Muscle of leg (tissue), 16 donors: ENCODE results near the gene MRPL2. TPM values are rescaled to one million over a fixed set of nuclear protein-coding genes. Genes with fewer than 3 reads are reported as not detected.

Experiments
- DNase-seq: peaks from one replicate; pipeline ENCODE4 v3.0.0; 2013
- H3K27ac ChIP-seq: one replicate; pipeline ENCODE4 v1.5.1; 2013; ENCODE audit warnings: mild to moderate bottlenecking, low read length, control low read depth
- H3K27me3 ChIP-seq: one replicate; pipeline ENCODE4 v1.6.1; 2013; ENCODE audit warnings: low read length; ENCODE audit not compliant: control insufficient read depth, insufficient read depth
- H3K36me3 ChIP-seq: one replicate; pipeline ENCODE4 v1.6.1; 2013; ENCODE audit warnings: low read length; ENCODE audit not compliant: control insufficient read depth, insufficient read depth
- H3K4me1 ChIP-seq: one replicate; pipeline ENCODE4 v1.6.1; 2013; ENCODE audit warnings: low read length; ENCODE audit not compliant: control insufficient read depth, insufficient read depth
- H3K4me3 ChIP-seq: one replicate; pipeline ENCODE4 v1.5.1; 2013; ENCODE audit warnings: low read length, control low read depth
- H3K9me3 ChIP-seq: replicated peaks from 2 replicates; pipeline ENCODE4 v1.6.1; 2013; ENCODE audit warnings: low read depth, low read length; ENCODE audit not compliant: control insufficient read depth
- WGBS: methylation state at CpG from one replicate; pipeline ENCODE4 v1.1.5; 2013; ENCODE audit warnings: missing lambda C conversion rate; ENCODE audit not compliant: insufficient coverage; 5-methylcytosine and 5-hydroxymethylcytosine counted together
- long read RNA-seq, 11 donors: transcript quantifications; one replicate each; lab custom pipeline, GENCODE V29; 2026
- polyA plus RNA-seq, 8 donors: library from polyadenylated mRNA; unstranded; fragments of 120-200 nt; gene quantifications; one replicate each; pipeline versions ENCODE4 v1.2.1 to v1.2.3, GENCODE V29; 2013; ENCODE audit warnings: inconsistent platforms in 1 of 8, low replicate concordance in 1 of 8; ENCODE audit not compliant: insufficient read length in 8 of 8, insufficient read depth in 1 of 8
- total RNA-seq: library from RNA; stranded (reverse); fragments of 120-200 nt; gene quantifications from one replicate; pipeline ENCODE4 v1.2.4, GENCODE V29; 2013

Gene MRPL2
- total RNA-seq (27.6 TPM), polyA plus RNA-seq (10 to 100 TPM; 39.5 to 55.1 (median 47.5) TPM)
- long read RNA-seq, donor 1, partial matches to known transcripts = 5 of 13 reads
- long read RNA-seq, donor 1, other reads (novel, unspliced or antisense) = 0 of 13 reads
- long read RNA-seq, donor 2, partial matches to known transcripts = 0 of 3 reads
- long read RNA-seq, donor 2, other reads (novel, unspliced or antisense) = 0 of 3 reads
- long read RNA-seq, donor 3, transcript MRPL2-202 (7 exons, 1,588 nt) = major isoform, 11 of 30 reads
- long read RNA-seq, donor 3, transcript MRPL2-203 (2 exons, 689 nt) = minor isoform, 5 of 30 reads
- long read RNA-seq, donor 3, partial matches to known transcripts = 10 of 30 reads
- long read RNA-seq, donor 3, other reads (novel, unspliced or antisense) = 0 of 30 reads
- long read RNA-seq, donor 4, partial matches to known transcripts = 0 of 9 reads
- long read RNA-seq, donor 4, other reads (novel, unspliced or antisense) = 0 of 9 reads
- long read RNA-seq, donor 5, transcript MRPL2-206 (2 exons, 428 nt) = minor isoform, 5 of 56 reads
- long read RNA-seq, donor 5, transcript MRPL2-202 (7 exons, 1,588 nt) = major isoform, 17 of 56 reads
- long read RNA-seq, donor 5, partial matches to known transcripts = 25 of 56 reads
- long read RNA-seq, donor 5, other reads (novel, unspliced or antisense) = 0 of 56 reads
- long read RNA-seq, donor 6, transcript MRPL2-203 (2 exons, 689 nt) = minor isoform, 10 of 33 reads
- long read RNA-seq, donor 6, transcript MRPL2-202 (7 exons, 1,588 nt) = major isoform, 13 of 33 reads
- long read RNA-seq, donor 6, partial matches to known transcripts = 5 of 33 reads
- long read RNA-seq, donor 6, other reads (novel, unspliced or antisense) = 0 of 33 reads
- long read RNA-seq, donor 7, transcript MRPL2-208 (3 exons, 570 nt) = major isoform, 5 of 22 reads
- long read RNA-seq, donor 7, partial matches to known transcripts = 6 of 22 reads
- long read RNA-seq, donor 7, other reads (novel, unspliced or antisense) = 0 of 22 reads
- long read RNA-seq, donor 8, transcript MRPL2-202 (7 exons, 1,588 nt) = major isoform, 8 of 21 reads
- long read RNA-seq, donor 8, partial matches to known transcripts = 0 of 21 reads
- long read RNA-seq, donor 8, other reads (novel, unspliced or antisense) = 0 of 21 reads
- long read RNA-seq, donor 9, transcript MRPL2-208 (3 exons, 570 nt) = minor isoform, 5 of 20 reads
- long read RNA-seq, donor 9, transcript MRPL2-202 (7 exons, 1,588 nt) = major isoform, 7 of 20 reads
- long read RNA-seq, donor 9, transcript MRPL2-206 (2 exons, 428 nt) = major isoform, 7 of 20 reads
- long read RNA-seq, donor 9, partial matches to known transcripts = 0 of 20 reads
- long read RNA-seq, donor 9, other reads (novel, unspliced or antisense) = 0 of 20 reads
- long read RNA-seq, donor 10, transcript MRPL2-203 (2 exons, 689 nt) = minor isoform, 6 of 25 reads
- long read RNA-seq, donor 10, transcript MRPL2-202 (7 exons, 1,588 nt) = major isoform, 12 of 25 reads
- long read RNA-seq, donor 10, partial matches to known transcripts = 0 of 25 reads
- long read RNA-seq, donor 10, other reads (novel, unspliced or antisense) = 0 of 25 reads
- long read RNA-seq, donor 11, transcript MRPL2-203 (2 exons, 689 nt) = minor isoform, 5 of 25 reads
- long read RNA-seq, donor 11, transcript MRPL2-202 (7 exons, 1,588 nt) = major isoform, 9 of 25 reads
- long read RNA-seq, donor 11, partial matches to known transcripts = 5 of 25 reads
- long read RNA-seq, donor 11, other reads (novel, unspliced or antisense) = 0 of 25 reads

DNA sequence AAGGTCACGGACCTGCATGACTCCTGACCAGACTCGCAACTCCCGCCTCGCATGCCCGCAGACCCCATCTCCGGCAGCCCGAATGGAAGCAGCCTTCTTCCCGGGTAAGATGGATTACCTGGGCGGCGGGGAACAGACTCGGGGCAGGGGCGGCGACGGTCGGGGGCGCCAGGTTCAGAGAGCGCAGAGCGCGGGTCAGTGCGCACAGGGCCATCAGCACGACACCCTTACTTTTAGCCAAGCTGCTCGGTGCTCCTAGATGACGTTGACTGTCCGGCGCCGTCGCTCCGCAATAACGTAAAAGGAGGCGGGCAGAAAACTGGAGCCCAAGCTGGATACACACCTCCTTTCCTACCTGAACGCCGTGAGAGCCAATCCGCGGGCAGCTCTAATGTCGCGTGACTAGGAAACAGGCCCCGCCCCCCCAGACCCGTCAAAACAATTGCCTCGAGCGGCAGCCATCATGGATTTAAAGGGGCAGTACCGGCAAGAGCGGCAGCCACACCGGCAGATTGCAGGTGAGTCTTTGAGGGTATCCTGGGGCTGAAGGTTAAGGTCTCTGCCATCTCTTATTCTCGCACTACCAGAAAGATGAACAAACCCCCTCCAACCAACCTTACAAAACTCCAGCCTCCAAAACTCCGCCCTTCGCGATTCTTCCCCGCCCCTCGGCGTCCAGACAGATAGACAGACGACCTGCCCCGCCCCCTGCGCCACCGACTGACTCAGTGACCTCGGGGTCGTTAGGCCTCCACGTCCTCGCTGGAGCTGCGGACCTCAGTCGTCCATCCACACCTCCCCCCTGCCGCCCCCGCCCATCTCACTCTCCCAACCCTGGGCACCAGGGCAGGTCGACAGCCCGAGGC lies at the start of gene MRPL2, which contains the start of gene KLC4:
TSS of gene MRPL2 (minus strand) at position 267 of the 866 bp plus-strand sequence. CDS start at position 214, 53 bp downstream.
TSS of gene KLC4 (plus strand) at position 464 of the 866 bp plus-strand sequence. CDS start 1,705 bp downstream, outside the sequence.
- peaks cover 51% of the 10 kb centered on the region for H3K36me3 ChIP-seq
- H3K4me3 ChIP-seq = peak within 1 kb of the TSS; percentile 79
- H3K4me1 ChIP-seq = peaks cover 19% of the 10 kb centered on the region
- no peaks in the 10 kb centered on the region for H3K9me3 ChIP-seq
- no peaks in the 10 kb centered on the region for H3K27me3 ChIP-seq
- peak; percentile 100 for DNase-seq
- WGBS = under 1% methylated on average over 51 of the region's 64 CpGs
- peak within 1 kb of the TSS; percentile 84 for H3K27ac ChIP-seq

DNA sequence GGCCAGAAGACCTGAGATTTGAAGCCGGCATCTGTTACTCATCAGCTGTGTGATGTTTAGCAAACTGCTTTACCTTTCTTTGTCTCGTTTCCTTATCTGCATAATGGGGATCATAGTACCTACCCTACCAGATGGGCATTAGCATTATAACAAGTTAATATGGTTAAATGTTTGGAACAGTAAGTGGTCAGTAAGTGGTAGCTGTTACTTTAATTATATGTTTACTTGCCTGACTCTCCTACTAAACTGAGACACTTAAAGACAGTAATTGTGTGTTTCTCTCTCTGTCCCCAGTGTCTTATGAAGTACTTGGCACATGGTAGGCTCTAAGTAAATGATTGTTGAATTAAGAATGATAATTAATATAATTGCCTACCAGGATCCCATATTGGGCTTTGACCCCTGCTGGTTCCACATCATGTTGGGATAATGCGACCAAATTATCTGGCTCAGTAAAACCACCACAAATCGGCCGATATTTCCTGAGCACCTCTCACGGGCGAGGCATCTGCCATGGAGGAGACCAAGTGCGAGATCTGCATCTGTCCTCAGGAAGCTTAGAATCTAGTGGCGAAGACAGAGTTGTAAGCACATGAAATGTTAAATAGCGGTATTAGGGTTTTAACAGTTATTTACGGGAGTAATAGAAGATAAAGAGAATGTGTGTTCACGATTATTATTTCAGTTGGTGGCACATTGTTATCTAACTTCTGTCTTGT lies 48.3 kb upstream of the MRPL2 start:
- no peaks in the 10 kb centered on the region for H3K27me3 ChIP-seq
- no peaks in the 10 kb centered on the region for H3K4me1 ChIP-seq
- no peak for DNase-seq
- 100% methylated on average over 8 of the region's 12 CpGs for WGBS
- no peak overlapping the region for H3K4me3 ChIP-seq
- H3K36me3 ChIP-seq = no peaks in the 10 kb centered on the region
- no peak overlapping the region for H3K27ac ChIP-seq
- H3K9me3 ChIP-seq = no peaks in the 10 kb centered on the region

DNA sequence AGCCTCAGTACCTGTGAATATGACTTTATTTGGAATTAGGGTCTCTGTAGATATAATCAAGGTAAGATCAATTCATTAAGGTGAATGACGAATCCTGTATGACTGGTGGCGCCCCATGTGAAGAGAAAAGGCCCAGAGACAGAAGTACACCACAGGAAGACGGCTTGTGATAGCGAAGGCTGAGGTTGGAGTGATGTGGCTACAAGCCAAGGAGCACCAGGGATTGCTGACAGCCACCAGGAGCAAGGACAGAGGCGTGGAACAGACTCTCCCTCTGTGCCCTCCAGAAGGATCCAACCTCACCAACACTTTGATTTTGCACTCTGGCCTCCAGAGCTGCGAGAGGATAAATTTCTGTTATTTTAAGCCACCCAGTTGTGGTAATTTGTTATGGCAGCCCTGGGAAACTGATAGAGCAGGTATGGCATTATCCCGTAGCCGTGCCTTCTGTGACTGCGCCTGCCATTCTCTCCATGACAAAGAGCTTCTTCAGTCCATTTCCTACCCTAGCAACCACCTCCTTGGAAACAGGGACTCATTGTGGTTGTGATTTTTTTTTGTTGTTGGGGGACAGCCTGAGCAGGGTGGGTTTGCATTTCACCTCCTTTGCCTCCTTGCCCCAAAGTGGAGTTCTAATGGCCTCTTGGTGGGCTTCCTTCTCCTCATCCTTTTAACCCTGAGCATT lies 46.4 kb upstream of the MRPL2 start:
- H3K27ac ChIP-seq = no peak overlapping the region
- no peaks in the 10 kb centered on the region for H3K27me3 ChIP-seq
- H3K4me3 ChIP-seq = no peak overlapping the region
- no peaks in the 10 kb centered on the region for H3K36me3 ChIP-seq
- WGBS = 100% methylated on average over 2 of the region's 9 CpGs
- H3K4me1 ChIP-seq = no peaks in the 10 kb centered on the region
- H3K9me3 ChIP-seq = no peaks in the 10 kb centered on the region
- no peak for DNase-seq

DNA sequence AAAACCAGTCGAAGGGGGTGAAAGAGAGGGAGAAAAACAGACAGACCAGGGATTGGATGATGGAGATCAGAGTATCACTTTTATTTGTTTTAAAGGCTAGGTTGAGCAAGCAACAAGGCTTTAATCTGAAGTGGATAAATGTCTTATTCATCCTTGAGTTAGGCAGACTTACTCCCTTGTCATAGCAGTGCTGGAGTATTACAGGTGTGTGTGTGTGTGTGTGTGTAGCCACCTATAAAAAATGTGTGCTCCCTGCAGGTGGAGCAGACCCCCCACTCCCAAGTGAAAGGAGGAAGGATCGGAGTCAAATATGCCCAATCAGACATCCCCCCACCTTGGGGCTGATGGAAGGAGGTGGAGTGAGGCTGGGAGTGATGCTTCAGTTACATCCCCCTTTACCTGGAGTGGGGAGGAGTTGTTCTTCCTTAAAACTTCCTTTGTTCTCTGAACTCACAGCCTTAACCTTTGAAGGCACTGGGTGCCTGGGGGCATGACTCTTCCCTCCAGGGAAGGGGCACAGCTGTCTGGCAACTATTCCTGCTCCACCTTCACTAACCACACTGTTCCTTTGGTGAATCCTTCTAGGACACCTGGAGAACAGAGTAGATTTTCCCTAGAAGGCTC lies 44.1 kb upstream of the MRPL2 start:
- no peaks in the 10 kb centered on the region for H3K36me3 ChIP-seq
- DNase-seq = no peak
- WGBS = 33% methylated on average over 1 of the region's 2 CpGs

DNA sequence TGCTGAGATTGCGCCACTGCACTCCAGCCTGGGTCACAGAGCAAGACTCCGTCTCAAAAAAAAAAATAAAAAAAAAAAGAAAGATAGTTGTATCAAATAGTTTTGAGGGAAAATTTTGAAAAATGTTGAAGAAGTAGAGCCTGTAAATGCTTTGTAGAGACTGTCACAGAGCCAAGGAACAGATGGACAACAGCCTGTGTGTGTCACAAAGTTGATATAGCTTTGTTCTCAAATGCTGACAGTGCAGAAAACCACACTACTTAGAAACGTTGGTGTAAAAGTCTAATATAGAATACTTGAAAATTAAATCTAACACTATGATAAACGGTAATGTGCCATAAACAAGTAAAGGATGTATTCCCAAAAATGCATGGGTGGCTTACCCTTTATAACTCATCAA lies 42.3 kb upstream of the MRPL2 start:
- DNase-seq = no peak
- no peaks in the 10 kb centered on the region for H3K36me3 ChIP-seq
- WGBS = no CpG with 5 or more reads among the region's 4 CpGs
- no peaks in the 10 kb centered on the region for H3K27me3 ChIP-seq
- H3K9me3 ChIP-seq = no peaks in the 10 kb centered on the region
- no peak overlapping the region for H3K4me3 ChIP-seq
- H3K4me1 ChIP-seq = peaks cover 7% of the 10 kb centered on the region
- H3K27ac ChIP-seq = no peak overlapping the region

More for the DNA sequence above, 44.1 kb upstream of the MRPL2 start:
- Histone ChIP-seq H3K27me3 (no peaks in the 10 kb centered on the region), H3K4me3 (no peak overlapping the region), H3K9me3 (no peaks in the 10 kb centered on the region), H3K4me1 (no peaks in the 10 kb centered on the region), H3K27ac (no peak overlapping the region)

DNA sequence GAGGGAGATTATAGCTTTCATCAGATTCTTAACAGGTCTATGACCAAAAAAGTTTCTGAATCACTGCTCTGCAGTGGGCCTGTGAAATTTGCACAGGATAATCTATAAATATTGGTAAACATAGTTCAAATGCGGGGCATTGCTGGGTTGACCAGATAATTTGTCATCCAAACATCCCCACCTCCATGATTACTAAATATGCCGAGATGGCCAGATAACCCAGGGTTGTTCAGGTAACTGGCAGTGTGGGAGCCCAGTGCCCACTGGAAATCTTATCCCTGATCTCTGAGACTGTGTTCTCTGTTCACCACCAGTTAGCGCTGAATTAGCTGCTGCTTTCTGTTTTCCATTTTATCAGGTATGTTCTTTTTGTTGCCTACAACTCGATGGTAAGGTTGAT lies 38.3 kb upstream of the MRPL2 start:
- no peaks in the 10 kb centered on the region for H3K36me3 ChIP-seq
- no peak overlapping the region for H3K4me3 ChIP-seq
- 81% methylated on average over 3 of the region's 4 CpGs for WGBS
- no peak for DNase-seq
- no peaks in the 10 kb centered on the region for H3K9me3 ChIP-seq
- no peaks in the 10 kb centered on the region for H3K27me3 ChIP-seq
- peaks cover 25% of the 10 kb centered on the region for H3K4me1 ChIP-seq
- no peak overlapping the region for H3K27ac ChIP-seq

DNA sequence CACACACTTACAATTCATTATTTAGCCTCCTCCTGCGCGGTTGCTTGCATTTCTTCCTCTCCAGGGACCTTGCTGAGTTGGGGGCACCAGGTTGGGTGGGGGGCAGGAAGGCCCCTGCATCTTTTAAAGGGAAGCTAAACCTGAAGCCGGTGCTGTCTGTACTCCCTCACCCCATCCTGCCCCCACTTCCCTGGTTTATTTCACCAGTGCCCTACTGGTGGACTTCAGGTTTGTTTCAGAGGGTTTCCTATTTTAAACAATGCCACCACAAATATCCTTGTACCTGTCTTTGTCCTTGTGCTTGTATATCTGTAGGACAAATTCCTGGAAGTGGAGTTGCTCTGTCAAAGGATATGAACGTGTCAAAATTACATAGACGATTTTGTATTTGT lies 37.9 kb upstream of the MRPL2 start:
- Histone ChIP-seq H3K36me3 (no peaks in the 10 kb centered on the region), H3K4me1 (peaks cover 25% of the 10 kb centered on the region), H3K27me3 (no peaks in the 10 kb centered on the region), H3K27ac (peak overlapping the region; percentile 29), H3K9me3 (no peaks in the 10 kb centered on the region), H3K4me3 (no peak overlapping the region)
- WGBS = no CpG with 5 or more reads among the region's 5 CpGs
- no peak for DNase-seq
